HG03520 (cell line): ENCODE measurements around the gene ZCCHC10.
"Not testable (repeated sequence)": the region's sequence is repeated elsewhere in the genome, so short reads cannot be mapped to it uniquely, and the experiment has no call there.

Experiments used
- ATAC-seq: cut with Tn5 transposase; IDR thresholded peaks from one replicate; pipeline ENCODE4 v1.9.1; 2021; ENCODE audit warnings: mild to moderate bottlenecking, moderate library complexity; ENCODE audit not compliant: unreplicated experiment

Gene ZCCHC10

DNA sequence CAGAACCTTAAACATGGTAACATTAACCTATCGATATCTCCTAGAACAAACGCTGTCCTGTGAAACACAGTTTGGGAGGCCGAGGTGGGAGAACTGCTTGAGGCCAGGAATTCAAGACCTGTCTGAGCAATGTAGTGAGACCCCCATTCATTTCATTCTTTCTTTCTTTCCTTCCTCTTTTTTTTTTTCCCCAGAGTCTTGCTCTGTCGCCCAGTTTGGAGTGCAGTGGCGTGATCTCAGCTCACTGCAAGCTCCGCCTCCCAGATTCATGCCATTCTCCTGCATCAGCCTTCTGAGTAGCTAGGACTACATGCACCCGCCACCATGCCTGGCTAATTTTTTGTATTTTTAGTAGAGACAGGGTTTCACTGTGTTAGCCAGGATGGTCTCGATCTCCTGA, 20.2 kb upstream of the ZCCHC10 start:
- not testable (repeated sequence) for ATAC-seq

DNA sequence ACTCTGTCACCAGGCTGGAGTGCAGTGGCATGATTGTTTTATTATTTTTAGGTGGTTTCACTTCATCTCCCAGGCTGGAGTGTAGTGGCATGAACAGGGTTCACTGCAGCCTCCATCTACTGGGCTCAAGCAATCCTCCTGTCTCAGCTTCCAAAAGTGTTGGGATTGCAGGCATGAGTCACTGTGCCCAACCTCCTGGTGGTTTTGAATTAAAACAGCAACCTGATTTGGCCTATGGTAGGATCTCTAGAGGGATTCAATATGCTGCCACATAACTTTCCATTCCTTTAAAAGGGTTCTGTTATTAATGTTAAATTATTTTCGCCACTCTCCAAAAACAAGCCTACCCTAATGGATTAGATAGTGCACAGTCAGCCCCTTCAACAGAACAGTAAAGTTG, 15.6 kb upstream of the ZCCHC10 start:
- no peak for ATAC-seq

DNA sequence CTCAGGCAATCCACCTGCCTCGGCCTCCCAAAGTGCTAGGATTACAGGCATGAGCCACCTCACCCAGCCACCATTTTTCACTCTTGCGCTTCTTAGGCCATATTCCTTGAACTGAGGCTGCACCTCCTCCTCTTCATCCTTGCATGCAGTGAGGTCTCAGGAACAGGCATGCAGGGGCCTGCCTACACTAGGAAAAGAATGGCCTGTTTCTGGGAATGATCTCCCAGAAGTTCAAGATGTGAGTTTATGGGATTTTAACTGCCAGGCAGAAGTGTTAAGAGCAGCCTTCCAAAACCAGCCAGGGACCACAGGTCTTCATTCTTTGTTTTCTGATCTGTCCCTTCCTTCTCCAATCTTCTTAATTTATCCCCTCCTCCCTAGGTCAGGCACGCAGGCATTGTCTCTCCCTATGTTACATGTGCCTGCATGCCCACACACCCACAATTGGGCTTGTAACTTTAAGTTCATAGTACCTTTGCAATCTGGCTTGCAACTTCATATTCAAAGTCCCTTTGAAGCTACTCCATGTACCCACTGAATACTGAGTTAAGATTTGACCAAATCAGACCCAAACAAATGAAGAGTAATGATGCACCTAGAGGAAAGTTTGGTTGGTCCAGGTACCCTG, 14.9 kb upstream of the ZCCHC10 start:
- ATAC-seq = no peak

DNA sequence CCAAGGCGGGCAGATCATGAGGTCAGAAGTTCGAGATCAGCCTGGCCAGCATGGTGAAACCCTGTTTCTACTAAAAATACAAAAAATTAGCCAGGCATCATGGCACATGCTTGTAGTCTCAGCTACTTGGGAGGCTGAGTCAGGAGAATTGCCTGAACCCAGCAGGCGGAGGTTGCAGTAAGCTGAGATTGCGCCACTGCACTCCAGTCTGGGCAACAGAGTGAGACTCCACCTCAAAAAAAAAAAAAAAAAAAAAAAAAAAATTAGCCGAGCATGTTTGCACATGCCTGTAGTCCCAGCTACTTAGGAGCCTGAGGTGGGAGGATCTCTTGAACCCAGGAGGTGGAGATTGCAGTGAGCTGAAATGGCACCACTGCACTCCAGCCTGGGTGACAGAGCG, 10.3 kb upstream of the ZCCHC10 start:
- not testable (repeated sequence) for ATAC-seq

DNA sequence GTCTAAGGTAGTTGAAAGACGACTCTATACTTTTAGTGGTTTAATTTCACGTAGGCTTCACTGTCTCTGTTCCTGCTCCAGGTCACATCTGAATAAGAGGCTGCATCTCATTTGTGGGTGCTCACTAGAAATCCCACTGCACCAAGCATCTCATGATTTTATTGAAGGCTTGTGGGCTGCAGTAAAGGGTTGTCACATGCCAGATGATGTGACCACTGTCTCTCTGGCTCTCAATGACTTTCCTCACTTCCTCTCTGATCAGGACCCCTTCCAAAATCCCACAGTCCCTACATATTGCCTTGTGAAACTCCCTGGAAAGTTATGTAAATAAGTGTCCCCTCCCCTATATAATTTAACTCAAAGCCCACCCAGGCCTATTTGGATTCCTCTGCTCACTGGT, 8.9 kb upstream of the ZCCHC10 start:
- no peak for ATAC-seq

GRCh38 chr5:133034064-133034463, 7.7 kb upstream of the ZCCHC10 start:
- no peak for ATAC-seq

DNA sequence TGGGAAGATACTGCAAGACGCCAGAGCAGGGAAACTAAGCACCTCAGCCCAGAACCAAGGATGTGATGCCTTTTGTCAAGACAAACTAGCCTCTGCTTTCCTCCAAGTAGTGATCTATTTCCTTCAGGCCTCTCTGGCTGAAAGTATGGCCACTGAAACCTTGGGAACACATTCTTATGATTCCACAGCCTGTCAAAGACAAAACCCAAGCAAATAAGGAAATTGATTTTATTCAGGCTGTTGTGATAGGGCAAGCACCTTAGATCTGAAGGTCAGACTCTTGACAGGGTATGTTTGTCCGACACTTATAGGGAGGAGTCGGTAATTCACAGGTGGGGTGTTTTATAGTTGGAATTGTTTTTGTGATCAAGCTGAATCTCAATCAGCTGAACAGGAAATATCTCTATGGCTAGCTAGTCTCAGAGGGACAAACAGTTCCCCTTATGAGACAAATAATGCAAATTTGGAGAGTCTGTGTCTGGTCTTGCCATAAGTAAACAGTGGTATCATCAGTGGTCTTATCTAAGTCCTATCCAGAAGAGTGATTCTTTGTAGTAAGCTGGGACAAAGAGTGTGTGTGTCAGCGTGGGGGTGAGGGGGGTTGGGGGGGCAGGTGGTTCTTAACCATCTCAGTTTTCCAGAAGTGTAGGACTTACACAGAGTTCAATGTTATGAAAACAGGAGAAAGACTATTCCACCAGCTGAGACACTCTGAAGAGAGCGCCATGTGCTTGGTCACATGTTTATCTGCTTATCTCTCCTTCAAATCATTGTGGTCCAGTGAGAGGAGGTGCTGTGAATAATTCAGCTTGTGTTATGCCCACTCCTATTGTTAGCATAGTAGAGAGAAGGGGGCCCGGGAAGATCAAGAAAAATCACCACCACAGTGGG, 6.7 kb upstream of the ZCCHC10 start:
- no peak for ATAC-seq

DNA sequence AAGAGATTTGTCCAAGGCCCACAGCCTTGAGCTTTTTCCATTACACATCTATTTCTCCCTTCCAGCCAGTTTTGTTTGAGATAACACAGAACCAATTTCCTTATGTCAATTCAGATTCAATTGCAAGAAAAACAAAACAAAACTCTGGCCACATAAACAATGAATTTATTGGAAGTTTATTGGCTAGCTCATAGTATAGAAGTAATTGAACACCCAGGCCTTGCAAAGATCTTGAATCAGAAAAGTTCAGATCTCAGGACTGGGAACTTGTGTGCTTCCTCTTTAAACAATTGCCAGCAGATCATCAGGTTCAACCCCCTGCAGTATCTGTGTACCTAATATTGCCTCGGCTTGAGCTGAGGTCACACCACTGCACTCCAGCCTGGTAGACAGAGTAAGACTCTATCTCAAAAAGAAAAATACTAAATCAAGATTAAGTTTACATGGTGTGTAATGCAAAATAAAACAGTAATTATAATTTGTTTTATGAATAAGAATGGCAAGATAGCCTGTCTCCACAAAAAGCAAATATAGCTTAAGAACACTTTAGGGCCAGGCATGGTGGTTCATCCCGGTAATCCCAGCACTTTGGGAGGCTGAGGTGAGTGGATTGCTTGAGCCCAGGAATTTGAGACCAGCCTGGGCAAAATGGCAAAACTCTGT, 4.1 kb upstream of the ZCCHC10 start:
- ATAC-seq = no peak

- ATAC-seq = no peak
Observed at GRCh38 chr5:133029416-133029815, 3.1 kb upstream of the ZCCHC10 start.

DNA sequence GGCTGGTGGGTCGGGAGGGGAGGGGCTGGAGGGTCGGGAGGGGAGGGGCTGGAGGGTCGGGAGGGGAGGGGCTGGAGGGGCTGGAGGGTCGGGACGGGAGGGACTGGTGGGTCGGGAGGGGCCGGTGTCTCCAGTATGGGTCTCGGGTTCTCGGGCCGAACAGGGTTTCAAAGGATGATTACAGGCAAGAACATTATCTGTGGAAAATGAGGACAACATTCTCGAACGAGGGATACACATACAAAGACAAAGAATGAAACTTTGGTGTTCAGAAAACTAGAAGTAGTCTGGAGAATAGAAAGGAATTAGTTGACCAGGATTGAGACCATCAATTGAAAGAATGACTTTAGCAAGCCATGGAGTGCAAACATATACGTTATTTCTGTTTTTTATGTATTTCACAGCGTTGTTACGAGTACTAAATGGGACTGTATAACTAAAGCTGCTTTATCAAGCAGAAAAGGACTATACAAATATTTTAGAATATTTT, 360 bp upstream of the ZCCHC10 start:
- ATAC-seq = no peak

DNA sequence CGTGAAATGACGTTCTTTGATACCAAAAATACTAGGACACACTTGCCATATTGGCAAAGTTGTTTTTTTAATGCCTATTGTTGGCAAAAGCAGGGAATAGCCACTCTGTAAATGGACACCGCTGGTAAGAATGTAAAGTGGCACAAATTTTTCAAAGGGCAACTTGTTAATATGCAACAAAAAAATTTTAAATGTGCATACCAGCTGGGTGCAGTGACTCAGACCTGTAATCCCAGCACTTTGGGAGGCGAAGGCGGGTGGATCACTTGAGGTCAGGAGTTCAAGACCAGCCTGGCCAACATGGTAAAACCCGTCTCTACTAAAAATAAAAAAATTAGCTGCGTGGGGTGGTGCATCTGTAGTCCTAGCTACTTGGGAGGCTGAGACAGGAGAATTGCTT, 6.9 kb downstream of the ZCCHC10 start:
- not testable (repeated sequence) for ATAC-seq

DNA sequence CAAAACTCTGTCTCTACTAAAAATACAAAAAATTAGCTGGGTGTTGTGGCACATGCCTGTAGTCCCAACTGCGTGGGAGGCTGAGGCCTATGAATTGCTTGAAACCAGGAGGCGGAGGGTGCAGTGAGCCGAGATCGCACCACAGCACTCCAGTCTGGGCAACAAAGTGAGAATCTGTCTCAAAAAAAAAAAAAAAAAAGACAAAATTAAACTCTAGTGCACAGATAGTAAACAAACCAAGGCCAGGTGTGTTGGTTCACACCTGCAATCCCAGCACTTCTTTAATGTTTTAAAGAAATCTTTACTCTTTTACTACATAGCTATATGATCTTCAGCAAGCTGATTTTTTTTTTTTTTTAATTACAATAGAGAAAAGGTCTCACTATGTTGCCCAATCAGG, 8.4 kb downstream of the ZCCHC10 start:
- ATAC-seq = no peak

DNA sequence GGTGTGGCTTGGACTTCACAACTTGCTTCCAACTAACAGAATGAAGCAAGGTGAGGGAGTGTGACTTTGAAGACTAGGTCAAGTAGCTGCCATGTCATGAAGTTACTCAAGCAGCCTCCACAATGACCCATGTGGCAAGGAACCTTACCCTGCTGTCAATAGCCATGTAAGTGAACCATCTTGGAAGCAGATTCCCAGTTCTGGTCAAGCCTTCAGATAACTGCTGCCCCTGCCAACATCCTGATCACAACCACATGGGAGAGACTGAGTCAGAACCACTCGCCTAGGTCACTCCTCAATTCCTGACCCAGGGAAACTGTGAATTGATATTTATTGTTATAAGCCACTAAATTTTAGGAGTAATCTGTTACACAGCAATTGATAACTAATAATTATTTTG, 10.9 kb downstream of the ZCCHC10 start:
- ATAC-seq = no peak

DNA sequence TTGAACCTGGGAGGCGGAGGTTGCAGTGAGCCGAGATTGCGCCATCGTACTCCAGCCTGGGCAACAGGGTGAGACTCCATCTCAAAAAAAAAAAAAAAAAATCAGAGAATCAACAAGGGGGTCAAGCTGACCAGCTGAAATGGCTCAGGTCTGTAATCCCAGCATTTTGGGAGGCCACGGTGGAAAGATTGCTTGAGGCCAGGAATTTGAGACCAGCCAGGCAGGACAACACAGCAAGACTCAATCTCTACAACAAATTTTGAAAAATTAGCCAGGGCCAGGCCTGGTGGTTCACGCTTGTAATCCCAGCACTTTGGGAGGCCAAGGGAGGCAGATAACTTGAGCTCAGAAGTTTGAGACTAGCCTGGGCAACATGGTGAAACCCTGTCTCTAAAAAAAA, 17.9 kb downstream of the ZCCHC10 start:
- ATAC-seq = not testable (repeated sequence)

GRCh38 chr5:133006653-133007052, 19.7 kb downstream of the ZCCHC10 start:
- ATAC-seq = no peak

GRCh38 chr5:132999246-132999645, 27.1 kb downstream of the ZCCHC10 start:
- no peak for ATAC-seq

- ATAC-seq = no peak
Observed at GRCh38 chr5:132998556-132998955, 27.8 kb downstream of the ZCCHC10 start.

DNA sequence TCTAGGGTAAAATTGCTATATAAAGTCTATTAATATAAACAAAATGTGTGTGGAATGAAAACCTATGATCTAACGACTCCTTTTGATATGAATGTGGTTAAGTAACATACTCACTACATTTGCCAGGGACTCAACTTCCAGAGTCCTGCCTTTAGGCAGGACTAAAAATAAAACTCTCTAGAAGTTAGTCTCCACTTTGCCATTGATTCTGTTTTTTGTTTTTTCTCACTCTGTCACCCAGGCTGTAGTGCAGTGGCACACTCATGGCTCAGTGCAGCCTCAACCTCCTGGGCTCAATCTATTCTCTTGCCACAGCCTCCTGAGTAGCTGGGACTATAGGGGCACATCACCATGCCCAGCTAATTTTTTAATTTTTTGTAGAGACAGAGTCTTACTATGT, 30.0 kb downstream of the ZCCHC10 start:
- ATAC-seq = no peak

GRCh38 chr5:132987531-132988408, 38.6 kb downstream of the ZCCHC10 start:
- ATAC-seq = no peak

DNA sequence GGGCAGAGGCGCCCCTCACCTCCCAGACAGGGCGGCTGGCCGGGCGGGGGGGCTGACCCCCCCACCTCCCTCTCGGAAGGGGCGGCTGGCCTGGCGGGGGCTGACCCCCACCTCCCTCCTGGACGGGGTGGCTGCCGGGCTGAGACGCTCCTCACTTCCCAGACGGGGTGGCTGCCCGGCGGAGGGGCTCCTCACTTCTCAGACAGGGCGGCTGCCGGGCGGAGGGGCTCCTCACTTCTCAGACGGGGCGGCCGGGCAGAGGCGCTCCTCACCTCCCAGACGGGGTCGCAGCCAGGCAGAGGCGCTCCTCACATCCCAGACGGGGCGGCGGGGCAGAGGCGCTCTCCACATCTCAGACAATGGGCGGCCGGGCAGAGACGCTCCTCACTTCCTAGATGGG, 43.4 kb downstream of the ZCCHC10 start:
- ATAC-seq = not testable (repeated sequence)

DNA sequence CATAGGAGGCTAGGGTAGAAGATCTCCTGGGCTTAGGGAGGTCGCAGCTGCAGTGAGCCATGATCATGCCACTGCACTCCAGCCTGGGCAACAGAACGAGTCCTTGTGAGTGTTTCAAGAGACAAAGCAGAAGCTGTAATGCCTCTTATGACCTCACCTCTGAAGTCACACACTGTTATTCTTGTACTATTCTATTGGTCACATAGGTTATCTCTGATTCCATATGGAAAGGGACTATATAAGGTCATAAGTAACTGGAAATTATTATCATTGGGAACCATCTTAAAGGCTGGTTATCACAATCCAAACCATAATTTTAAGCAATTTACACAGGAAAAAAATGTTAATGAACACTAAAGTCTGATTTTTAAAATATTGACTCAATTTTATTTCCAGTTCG, 45.1 kb downstream of the ZCCHC10 start:
- no peak for ATAC-seq
